Fibroblast of lung (primary cell): Measurements from ENCODE around the gene C12orf60.

Experiments used
- CTCF ChIP-seq, 2 donors: IDR thresholded peaks in 1 of 2; conservative IDR thresholded peaks in 1 of 2; 1 replicate in 1 of 2; 2 replicates in 1 of 2; pipeline ENCODE4 v1.5.1; 2011 to 2012; ENCODE audit warnings: low read length in 2 of 2, control low read depth in 1 of 2, inconsistent platforms in 1 of 2, low read depth in 1 of 2, mild to moderate bottlenecking in 1 of 2
- EZH2 ChIP-seq: IDR thresholded peaks from 2 replicates; pipeline ENCODE4 v1.5.1; 2012; ENCODE audit warnings: low read length, control low read depth, mild to moderate bottlenecking; ENCODE audit errors: missing control alignments

GRCh38 chr12:14846876-14847580 lies 43.6 kb downstream of the C12orf60 start:
- no peak for TF ChIP-seq CTCF (conservative IDR thresholded peaks at IDR 0.05 in 1 of 2, IDR thresholded peaks at IDR 0.05 in 1 of 2; ENCODE audit: low read depth in 1 of 2, low read length in 2 of 2)
- no peak for TF ChIP-seq EZH2
